Activated CD4-positive, alpha-beta T cell treated with anti-CD3 and anti-CD28 coated beads, Interleukin-10, Interleukin-2, amounts not matched to agents 100 ng/mL and 50 ng/mL, durations not matched to agents 16 hours and 8 hours (primary cell): ENCODE data around the gene GALNT7.
A peak's percentile ranks its signal among the peaks of the same experiment; 100 is the strongest.

Source experiments
- DNase-seq: peaks from one replicate; pipeline ENCODE4 v3.0.0-alpha.2; 2020

GALNT7 gene

DNA sequence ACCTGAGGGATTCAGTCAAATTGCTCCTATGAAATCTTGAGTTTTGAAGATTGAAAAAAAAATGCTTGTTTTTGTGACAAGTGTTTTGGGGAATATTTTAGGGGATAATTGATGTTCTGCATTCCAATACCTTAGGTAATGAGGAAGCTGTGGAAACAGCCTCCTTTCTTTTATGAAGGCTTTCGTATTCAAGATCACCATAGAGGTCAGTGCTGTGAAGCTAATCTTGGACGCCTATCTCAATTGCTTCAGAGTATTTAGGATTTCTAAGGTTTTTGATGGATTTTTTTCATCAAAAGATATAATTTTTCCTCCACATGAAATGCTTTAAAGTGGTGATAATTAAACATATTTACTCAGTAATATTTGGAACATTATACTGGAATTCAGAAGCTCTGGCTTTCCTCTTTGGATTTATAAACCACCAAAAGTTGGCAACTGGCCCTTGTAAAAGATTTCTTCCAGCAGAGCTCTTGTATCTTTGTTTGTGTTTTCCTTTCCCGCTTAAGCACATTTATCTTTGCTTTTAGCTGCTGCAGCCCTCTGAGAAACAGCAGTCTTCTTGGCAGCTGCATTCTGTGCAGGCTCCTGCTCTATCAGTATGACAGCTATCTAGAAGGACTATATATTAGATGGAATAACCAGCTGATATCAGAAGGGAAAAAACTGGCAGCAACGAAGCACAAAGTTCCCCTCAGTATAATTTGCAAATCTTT, 101.9 kb downstream of the GALNT7 start:
- DNase-seq, result no peak

DNA sequence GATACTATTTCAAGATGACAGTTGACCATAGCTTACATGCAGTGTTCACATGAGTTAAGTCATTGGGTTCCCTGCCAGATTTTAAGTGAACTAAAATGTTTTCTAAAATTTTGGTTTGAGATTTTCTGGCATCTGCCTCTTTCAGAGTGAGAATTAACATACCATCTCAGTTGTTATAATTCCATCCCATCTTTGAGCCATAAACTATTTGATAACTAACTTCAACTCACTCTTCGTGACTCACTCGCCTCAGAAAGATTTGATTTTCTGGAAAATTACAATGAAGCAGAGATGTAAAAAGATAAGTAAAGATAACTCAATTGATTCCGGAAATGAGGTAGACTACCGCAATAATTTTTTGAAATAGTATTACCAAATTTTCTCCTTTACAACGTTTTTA, 103.7 kb downstream of the GALNT7 start:
- no peak for DNase-seq

DNA sequence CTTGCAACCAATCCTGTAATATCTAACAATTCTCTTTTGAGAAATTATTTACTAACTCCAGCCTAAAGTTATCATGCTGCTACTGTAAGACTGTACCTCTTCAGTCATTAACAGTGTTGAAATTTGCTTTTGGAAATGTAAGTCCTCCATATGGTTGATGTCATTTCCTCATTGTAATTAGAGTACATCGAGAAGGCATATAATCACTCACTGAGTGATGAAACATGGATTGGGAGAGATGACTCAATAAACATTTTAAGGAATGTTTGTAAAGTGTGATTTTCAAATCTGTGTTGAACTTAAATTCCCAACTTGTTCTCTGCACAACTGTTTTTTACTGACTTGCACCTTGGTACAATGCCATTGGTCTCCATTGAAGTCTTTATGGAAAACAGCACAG, 104.4 kb downstream of the GALNT7 start:
- DNase-seq, result no peak

DNA sequence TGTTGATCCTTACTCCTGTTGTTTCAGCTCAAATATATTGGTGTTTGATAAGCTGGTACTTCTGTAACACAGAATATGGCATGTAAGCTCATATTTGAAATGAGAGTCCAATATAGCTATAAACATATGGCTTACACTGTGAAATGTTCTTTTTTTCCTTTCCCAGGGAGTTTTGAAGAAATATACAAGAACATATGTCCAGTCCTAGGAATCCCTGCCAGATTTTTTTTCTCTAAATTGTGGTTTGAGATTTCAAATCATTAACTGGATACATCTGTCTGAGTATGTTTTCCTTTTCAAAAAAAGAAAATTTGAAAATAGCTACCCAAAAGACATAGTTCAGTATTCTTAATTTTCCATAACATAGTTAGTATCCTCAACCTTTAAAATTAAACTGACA, 105.3 kb downstream of the GALNT7 start:
- no peak for DNase-seq

DNA sequence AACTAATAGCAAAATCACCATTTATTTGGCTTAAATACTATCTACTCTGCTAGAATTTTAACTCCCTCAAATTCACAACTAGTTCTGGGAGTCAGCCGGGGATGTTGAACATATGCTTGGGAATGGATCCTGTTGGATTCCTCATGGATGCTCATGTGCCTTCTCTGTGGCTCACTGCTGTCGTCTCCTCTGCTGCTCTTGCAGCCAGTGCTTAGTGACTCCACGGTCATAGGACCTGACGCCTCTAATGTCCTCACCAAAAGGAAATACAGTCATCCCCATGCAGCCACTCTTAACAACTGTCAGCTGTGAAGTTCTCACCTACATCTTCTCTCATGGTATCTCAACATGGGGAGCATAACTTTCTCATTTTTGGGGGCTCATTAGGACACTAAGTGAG, 106.1 kb downstream of the GALNT7 start:
- DNase-seq, result no peak

DNA sequence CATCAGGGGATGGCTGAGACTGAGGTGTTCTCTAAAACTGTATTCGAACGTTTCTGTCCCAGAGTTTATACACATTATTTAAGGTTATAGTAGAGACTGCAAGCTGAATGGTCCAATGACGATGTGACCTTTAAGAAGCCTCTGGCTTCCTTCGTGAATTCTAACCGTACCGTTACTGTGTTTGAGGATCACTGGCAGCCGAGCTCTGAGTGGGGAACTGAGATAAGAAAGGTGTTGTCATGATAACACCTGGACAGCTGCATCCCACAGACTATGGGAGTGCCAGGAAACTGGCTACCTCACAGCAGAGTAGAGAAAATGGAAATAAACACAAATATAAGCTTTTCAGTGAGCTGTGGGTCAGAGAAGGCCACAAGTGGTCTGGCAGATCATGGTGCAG, 106.5 kb downstream of the GALNT7 start:
- no peak for DNase-seq

DNA sequence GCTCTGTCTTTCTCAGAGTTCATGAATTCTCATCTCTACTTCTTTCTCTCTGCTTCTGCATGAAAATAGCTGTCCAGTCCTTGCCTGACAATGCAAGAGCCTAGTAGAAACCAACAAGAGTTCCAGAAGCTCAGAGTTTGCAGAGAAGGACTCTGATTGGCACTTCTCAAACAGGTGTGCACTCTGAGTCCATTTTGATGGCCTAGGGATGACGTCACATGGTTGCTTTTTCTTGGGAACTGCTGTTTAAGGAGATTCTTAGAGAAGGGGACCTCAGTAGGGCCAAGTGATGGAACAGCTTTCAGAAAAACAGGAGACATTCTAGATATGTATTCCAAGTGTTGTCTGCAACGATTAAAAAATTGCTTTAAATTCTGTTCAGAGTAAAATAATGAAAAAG, 108.7 kb downstream of the GALNT7 start:
- no peak for DNase-seq

DNA sequence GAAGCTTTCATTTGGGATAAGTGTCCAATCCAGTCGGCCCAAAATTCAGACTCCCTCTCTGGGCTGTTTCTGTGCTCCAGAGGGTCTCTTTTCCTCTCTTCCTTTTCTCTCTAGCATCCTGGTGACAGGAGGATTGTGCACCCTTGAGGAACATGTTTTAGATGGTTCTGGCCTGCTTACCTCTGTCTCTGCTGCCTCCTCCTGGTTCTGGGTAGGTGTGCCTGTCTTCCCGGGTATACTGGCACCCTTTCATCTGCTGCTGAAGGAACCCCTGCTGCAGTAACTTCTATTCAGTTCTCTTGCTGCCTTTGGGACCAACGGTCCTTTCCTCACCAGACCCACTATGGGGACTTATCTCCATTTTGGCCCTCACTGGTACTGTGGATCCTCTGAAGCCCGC, 112.4 kb downstream of the GALNT7 start:
- DNase-seq, result no peak

DNA sequence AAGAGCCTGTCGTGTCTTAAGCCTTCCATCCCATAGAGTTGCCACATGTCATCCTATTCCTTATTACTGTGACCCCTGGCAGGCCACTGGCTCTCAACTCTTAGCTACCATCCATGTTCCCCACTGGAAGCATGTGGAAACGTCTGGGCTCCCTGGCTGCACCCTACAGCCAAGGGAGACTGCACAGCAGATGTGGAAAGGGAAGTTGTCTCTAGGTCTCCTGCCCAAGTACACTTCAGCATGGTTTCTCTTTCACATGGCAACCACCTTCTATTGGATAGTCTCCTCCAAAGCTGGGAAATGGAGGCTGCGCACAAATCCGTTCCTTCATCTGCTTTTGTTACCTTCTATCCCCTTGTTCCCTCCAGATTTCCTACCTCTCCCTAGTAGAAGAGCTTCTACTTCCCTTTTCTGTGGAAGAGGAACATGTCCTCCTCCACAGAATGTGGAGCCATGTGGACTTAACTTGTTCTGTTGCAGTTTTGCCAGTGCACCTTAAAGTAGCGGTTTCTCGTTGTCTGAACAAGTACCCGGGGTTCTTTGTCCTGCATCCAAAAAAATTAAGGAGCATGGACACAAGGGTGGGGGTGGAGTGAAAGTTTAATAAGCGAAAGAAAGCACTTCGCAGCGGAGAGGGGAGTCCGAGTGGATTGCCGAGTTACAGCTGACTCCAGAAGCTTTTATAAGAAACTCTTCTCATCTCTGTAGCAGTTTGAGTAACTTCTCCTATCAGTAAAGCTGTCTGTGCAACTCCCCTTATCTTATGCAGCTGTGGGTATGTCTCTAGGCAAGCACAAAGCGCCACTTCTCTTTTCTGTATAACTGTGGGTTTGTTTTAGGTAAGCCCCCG, 113.0 kb downstream of the GALNT7 start:
- no peak for DNase-seq

DNA sequence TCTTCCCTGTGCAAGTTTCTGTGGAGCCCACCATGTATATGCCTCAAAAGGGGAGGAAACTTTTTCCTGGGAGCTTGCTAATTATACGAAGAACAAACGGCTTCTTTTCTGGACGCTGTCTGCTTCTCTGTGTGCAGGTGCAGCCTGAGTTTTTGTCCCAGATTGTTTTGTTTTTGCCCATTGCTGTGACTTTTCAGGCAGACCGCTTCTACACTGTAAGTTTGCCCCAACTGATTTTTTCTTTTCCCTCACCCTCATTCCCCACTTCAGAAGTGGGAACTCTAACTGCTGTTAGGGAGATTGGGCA, 113.6 kb downstream of the GALNT7 start:
- DNase-seq, result no peak

DNA sequence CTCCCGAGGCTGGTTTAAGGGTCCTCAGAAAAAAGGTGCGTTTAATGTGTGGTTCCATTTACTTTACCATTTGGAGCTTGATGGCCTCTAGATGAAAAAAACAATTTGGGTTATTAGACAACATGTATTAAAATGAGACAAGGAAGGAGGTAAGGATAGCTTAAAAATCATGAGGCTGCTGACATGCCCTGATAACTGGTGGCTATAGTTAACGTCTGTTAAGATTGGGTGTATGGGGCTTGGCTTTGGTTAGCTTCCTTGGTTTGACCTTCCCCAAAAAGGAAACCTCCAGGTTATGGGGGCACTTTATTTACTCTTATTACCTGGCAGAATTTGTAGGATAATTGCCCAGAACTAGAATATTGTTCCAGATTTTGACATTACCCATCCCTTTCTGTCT, 114.0 kb downstream of the GALNT7 start:
- no peak for DNase-seq

DNA sequence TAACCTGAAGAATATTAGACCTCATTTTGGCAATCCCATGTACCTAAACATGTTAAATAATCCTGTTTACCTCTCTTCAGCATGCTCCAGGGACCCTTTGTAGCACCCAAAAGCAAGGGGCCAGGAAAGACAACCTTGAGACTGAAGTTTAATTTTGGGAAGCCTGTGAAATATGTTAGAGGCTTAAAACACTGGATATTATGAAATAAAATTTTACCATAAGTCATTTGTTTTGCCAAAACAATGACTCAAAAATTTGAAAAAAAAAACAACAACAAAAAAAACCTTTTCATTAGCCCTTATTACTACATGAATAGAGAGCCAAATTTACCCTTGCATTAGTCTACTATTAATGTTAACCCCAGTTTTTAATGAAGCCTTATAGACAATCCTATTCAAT, 115.9 kb downstream of the GALNT7 start:
- no peak for DNase-seq

DNA sequence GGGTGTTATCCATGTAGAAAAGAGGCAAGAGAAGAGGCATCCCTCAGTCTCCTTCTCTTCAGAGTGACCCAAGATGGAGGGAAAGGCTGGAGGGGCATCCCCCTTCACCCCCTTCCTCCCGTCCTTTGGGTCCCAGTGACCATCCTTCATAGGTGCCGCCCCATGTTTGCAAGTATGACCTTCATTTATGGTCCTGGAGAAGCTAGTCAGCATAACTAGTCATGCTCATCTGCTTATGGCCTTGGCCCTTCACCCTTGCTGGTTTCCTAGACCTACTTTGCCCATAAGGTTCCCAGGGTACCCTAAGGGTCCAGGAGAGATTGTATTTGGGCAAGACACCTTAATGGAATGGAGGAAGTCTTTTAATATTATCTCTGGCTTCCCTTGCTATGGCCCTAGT, 118.9 kb downstream of the GALNT7 start:
- DNase-seq, result no peak

DNA sequence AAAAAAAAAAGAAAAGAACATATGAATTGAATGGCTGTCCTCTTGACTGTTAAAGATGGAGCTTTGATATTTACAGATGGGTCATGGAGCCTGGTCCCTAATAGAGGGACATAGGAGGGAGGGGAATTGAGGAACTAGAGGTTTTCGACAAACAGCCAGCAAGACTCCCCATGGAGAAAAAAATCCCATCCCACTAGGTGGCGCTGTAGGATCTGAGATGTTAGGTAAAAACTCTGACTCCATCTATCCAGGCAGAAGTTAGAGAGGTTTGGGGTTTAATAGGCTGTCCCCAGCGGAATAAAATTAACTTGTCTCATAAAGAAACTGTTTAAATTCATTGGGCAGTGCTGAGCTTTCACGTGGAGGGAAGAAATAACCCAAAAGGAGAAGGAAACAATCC, 119.7 kb downstream of the GALNT7 start:
- peak; percentile 74 for DNase-seq

DNA sequence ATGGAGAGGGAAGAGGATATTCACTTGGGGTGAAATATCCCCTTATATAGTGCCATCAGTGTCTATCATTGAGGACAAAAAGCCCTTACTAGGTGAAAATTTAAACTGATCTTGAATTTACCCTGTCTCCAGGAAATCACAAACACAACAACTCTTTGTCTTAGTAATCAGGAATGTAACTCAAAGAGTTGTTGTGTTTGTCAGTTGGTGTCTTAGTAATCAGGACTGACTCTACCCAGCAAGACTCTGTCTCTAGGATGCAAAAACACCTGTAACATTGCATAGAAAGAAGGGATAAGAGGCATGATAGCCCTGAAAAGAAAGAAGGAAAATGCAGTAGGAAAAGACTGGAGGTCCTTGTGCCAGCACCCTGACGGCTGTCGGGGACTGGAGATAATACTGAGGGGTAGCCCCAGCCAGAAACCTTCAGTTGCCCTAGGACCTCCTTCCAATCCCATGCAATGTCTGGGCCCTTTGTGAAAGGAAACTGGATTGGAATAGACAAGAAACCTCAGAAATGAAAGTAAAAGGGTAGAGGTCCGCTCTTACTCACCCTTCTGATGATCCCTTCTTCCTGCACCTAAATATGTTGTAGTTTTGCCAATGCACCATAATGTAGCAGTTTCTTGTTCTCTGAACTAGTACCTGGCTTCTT, 120.2 kb downstream of the GALNT7 start:
- DNase-seq, result peak; percentile 28

DNA sequence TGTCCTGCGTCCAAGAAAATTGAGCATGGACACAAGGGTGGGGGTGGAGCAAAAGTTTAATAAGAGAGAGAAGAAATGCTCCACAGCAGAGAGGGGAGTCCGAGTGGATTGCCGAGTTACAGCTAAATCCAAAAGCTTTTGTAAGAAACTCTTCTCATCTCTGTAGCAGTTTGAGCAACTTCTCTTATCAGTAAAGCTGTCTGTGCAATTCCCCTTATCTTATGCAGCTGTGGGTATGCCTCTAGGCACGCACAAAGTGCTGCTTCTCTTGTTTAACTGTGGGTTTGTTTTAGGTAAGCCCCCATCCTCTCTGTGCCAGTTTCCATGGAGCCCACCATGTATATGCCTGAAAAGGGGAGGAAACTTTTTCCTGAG, 120.7 kb downstream of the GALNT7 start:
- peak; percentile 13 for DNase-seq

DNA sequence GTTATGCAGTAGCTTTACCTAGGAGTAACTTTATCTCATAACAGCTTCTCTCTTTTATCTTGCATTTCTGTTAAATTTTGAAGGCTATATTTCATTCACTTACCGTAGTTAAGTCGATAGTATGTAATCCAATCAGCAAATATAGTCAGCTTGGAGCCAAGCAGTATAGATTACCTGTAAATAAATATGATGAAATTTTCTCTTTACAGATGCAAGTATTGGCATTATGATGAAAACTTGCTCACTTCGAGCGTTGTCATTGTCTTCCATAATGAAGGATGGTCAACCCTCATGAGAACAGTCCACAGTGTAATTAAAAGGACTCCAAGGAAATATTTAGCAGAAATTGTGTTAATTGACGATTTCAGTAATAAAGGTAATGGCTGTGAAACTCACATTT, 123.3 kb downstream of the GALNT7 start:
- no peak for DNase-seq

DNA sequence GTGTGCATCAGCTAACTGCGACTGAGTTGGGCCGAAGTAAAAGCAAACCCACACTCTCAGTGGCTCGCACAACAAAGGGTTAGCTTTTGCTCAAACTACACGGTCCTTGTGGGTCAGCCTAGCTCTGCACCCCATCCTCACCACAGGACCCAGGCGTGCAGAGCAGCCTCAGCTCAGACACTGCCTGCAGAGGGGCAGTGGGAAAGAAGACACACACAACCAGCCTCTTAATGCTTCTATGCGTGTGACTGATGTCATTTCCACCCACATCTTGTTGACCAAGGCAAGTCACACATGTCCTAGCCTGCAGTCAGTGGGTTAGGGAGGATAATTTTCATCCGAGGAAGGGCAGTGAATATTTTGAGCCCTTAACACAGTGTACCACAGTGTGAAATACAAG, 125.1 kb downstream of the GALNT7 start:
- no peak for DNase-seq

DNA sequence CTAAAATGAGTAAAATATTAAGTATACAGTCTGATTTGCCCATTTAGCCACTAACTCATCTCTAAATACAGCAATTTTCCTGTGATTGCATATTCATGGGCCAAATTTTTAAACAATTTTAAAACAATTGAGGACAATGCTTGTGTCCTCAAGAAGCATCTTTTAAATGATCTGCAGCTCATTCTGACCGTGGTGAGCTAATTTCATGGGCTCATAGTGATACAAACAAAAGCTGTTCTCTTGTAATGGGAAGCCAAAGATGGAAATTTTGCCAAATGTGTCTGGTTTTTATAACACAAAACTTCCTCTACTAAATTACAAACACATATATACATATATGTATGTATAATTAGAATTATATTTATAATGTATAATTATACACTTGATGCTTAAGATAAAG, 125.8 kb downstream of the GALNT7 start:
- no peak for DNase-seq

DNA sequence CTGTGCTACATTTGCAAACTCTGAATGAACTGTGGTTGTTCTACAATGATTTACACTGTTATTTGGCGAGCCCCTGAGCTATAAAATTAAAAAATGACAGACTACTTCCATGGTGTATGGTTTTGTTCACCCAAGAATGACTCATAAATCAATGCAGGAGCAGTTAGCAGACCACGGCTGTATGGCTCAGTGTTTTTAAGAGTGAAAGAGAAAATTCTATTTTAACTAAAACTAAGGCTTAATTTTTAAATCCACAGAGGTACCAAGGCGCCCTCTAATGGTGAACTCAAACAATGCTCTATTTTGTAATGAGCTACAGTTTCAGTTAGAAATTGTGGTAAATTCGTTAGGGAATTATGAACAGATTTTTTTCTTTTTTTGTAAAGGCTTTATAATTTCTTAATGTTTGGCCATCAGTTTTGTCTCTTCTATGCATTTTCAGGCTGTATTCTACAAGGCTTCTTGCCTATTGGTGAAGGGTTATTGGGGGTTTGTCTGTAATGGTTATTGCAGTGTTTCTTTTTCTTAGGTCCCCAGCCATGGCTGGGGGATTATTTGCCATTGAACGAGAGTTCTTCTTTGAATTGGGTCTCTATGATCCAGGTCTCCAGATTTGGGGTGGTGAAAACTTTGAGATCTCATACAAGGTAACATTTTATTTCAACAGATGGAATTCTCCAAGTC, 133.0 kb downstream of the GALNT7 start:
- peak; percentile 46 for DNase-seq

DNA sequence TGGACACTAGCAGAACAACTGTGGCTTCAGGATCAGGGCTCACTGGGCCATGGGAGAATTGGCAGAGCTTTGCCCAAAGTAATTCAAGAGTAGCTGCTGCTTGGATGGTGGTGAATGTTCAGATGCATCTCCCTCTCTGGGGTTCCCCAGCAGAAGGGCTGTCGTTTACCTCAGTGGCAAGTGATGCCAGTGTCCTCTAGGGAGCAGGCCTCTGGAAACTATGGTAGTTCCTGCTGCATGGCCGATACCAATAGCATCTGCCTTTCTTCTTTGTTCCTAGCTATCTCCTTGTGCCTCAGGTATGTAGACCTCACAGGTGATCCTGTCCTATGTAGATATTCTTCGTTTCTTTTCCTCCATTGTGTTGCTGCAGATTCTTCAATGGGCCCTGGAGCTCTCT, 139.2 kb downstream of the GALNT7 start:
- DNase-seq, result no peak

DNA sequence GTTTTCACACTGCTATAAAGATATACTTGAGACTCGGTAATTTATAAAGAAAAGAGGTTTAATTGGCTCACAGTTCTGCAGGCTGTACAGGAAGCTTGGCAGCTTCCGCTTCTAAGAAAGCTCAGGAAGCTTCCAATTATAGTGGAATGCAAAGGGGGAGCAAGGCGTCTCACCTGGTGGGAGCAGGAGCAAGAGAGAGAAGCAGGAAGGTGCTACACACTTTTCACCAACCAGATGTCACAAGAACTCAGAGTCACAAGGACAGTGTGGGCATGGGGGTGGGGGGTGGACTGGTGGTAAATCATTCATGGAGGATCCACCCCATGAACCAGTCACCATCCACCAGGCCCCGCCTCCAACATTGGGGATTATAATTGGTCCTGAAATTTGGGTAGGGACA, 142.8 kb downstream of the GALNT7 start:
- DNase-seq, result no peak

DNA sequence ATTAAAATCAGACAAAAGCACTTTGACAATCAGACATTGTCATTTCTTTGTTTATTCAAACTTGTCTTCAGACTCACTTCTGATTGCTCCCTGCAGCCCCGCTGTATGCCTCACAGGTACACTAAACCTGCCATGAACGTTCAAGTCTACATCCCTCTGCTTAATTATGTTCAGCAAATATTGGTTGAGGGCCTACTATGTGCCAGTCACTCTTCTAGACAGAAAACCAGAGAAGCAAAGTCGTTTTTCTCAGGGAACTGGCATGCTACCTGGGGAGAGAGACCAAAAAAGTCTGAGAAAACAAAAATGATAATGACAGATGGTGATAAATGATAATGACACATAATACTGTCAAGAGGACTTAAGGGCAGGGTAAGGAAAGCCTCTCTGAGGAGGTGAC, 146.1 kb downstream of the GALNT7 start:
- no peak for DNase-seq

DNA sequence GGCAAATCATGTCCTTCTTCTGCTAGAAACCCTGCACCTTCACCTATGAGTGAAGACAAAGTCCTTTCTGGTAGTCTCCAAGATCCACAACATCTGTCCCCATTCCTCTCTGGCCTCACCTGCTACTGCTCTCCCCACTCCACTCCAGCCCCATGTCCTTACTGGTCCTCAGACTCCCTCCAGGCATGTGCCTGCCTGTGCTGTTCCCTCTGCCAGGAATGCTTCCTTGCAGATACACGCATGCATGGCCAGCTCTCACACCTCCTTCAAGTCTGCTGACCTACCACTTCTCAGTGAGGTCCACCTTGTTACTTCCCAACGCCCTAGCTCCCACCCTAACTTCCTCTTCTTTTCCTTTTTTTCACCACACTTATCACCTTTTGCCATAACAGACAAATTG, 147.4 kb downstream of the GALNT7 start:
- DNase-seq, result no peak
